ENCODE results near the gene CAPN2.

DNA sequence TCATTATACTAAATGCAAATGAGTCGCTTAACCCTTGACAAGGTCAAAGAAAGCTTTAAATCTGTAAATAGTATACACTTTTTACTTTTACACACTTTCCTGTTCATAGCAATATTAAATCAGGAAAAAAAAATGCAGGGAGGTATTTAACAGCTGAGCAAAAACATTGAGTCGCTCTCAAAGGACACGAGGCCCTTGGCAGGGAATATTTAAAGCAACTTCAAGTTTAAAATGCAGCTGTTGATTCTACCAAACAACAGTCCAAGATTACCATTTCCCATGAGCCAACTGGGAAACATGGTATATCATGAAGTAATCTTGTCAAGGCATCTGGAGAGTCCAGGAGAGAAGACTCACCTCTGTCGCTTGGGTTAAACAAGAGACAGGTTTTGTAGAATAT lies 62.7 kb downstream of the CAPN2 start:
- TF ChIP-seq, protein P1, sequence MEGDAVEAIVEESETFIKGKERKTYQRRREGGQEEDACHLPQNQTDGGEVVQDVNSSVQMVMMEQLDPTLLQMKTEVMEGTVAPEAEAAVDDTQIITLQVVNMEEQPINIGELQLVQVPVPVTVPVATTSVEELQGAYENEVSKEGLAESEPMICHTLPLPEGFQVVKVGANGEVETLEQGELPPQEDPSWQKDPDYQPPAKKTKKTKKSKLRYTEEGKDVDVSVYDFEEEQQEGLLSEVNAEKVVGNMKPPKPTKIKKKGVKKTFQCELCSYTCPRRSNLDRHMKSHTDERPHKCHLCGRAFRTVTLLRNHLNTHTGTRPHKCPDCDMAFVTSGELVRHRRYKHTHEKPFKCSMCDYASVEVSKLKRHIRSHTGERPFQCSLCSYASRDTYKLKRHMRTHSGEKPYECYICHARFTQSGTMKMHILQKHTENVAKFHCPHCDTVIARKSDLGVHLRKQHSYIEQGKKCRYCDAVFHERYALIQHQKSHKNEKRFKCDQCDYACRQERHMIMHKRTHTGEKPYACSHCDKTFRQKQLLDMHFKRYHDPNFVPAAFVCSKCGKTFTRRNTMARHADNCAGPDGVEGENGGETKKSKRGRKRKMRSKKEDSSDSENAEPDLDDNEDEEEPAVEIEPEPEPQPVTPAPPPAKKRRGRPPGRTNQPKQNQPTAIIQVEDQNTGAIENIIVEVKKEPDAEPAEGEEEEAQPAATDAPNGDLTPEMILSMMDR (IDR thresholded peaks at IDR 0.05) = no peak
- no peak for TF ChIP-seq POLR2A (IDR thresholded peaks at IDR 0.05)

All from Peyer's patch (tissue), 4 donors.